ENCODE measurements around the gene UBL4A. TPM values are rescaled to one million over a fixed set of nuclear protein-coding genes. Genes with fewer than 3 reads are reported as not detected.
A peak's percentile ranks its signal among the peaks of the same experiment; 100 is the strongest.

UBL4A gene
- total and polyA plus RNA-seq, 12 donors = 33.1 to 69.4 (median 49.5) TPM

GRCh38 chrX:154495472-154495922 lies 9.1 kb upstream of the UBL4A start:
- Histone ChIP-seq H3K4me3 (no peak overlapping the region), H3K9me3 (peaks cover 0 to 4% (median 0%) of the 10 kb centered on the region in 11 donors), H3K4me1 (peaks cover 0 to 3% (median 0%) of the 10 kb centered on the region in 9 donors), H3K27me3 (peaks cover 0 to 4% (median 0%) of the 10 kb centered on the region in 7 donors), H3K36me3 (no peaks in the 10 kb centered on the region), H3K27ac (no peak overlapping the region)
- intact Hi-C loops (cut with DNase I) = no loop called here
- ATAC-seq (no peak), DNase-seq (no peak)
- WGBS, 2 donors = 62 to 73% methylated on average over 6 of the region's 6 CpGs
- no peak for TF ChIP-seq CTCF (IDR thresholded peaks at IDR 0.05)

GRCh38 chrX:154494715-154495114 lies 8.3 kb upstream of the UBL4A start:
- DNase-seq (no peak), ATAC-seq (no peak)
- H3K27ac ChIP-seq = no peak overlapping the region
- intact Hi-C loops (cut with DNase I) = no loop called here
- no peaks in the 10 kb centered on the region for H3K36me3 ChIP-seq
- no peak for TF ChIP-seq CTCF (IDR thresholded peaks at IDR 0.05)
- H3K9me3 ChIP-seq = peaks cover 0 to 5% (median 0%) of the 10 kb centered on the region in 11 donors
- 87 to 90% methylated on average over 3 of the region's 3 CpGs for WGBS, 2 donors
- peaks cover 0 to 4% (median under 1%) of the 10 kb centered on the region in 9 donors for H3K4me1 ChIP-seq
- H3K4me3 ChIP-seq = no peak overlapping the region
- H3K27me3 ChIP-seq = peaks cover 0 to 4% (median 0%) of the 10 kb centered on the region in 7 donors

- intact Hi-C loops (cut with DNase I) = loop anchor here in 3 of 10 donors (1.0 to 2.0 kb wide), 3 partner anchors 25 to 26 kb away; partner anchors contain the start of gene FAM3A (in 2 of the 3)
- Histone ChIP-seq H3K4me3 (peak within 1 kb of the TSS; percentile 58 to 86 (median 66)), H3K36me3 (peaks cover 0 to 13% (median 0%) of the 10 kb centered on the region in 9 donors), H3K27ac (peak within 1 kb of the TSS; percentile 91 to 97 (median 94)), H3K4me1 (peaks cover 0 to 21% (median 11%) of the 10 kb centered on the region in 9 donors), H3K9me3 (peaks cover 0 to 5% (median 0%) of the 10 kb centered on the region in 11 donors), H3K27me3 (no peaks in the 10 kb centered on the region)
- DNase-seq (peak; percentile 91 to 93), ATAC-seq (peak; percentile 89 to 95 (median 92))
- 0 to 1% methylated on average over 19 to 67 of the region's 71 CpGs for WGBS, 2 donors
- TF ChIP-seq CTCF (IDR thresholded peaks at IDR 0.05) = peak in 3 of 9 donors; percentile 20 to 31 (median 27)
Observed at GRCh38 chrX:154490414-154491083, 4.1 kb upstream of the UBL4A start, which contains the start of gene SLC10A3. SLC10A3 (minus strand) TSS chrX:154490629; CDS start chrX:154488940, 1,689 bp downstream.

- Histone ChIP-seq H3K9me3 (peaks cover 0 to 5% (median 0%) of the 10 kb centered on the region in 11 donors), H3K4me3 (peak overlapping the region; percentile 58 to 86 (median 66)), H3K27me3 (no peaks in the 10 kb centered on the region), H3K27ac (peak overlapping the region; percentile 91 to 97 (median 94)), H3K4me1 (peaks cover 0 to 27% (median 16%) of the 10 kb centered on the region in 9 donors), H3K36me3 (peaks cover 0 to 15% (median 0%) of the 10 kb centered on the region in 9 donors)
- DNase-seq = peak in 1 of 2 donors; percentile 25
- intact Hi-C loops (cut with DNase I) = loop anchor here in 2 of 10 donors (1.0 to 2.0 kb wide), 2 partner anchors 26 to 27 kb away; partner anchors contain the start of gene FAM3A (in 2 of the 2)
- TF ChIP-seq CTCF (IDR thresholded peaks at IDR 0.05) = no peak
- 0% methylated on average over 6 to 19 of the region's 19 CpGs for whole genome bisulfite sequencing, 2 donors
- peak in 3 of 8 donors; percentile 3 to 9 (median 8) for ATAC-seq
Observed at GRCh38 chrX:154490021-154490413, 3.6 kb upstream of the UBL4A start.
